HepG2 (cell line): ENCODE data around the gene DMAC2L. TPM values are rescaled to one million over a fixed set of nuclear protein-coding genes. Genes with fewer than 3 reads are reported as not detected.

Source experiments
- ATAC-seq: fragments of 200-7000 bp; cut with Tn5 transposase; 3 replicates; pipeline ENCODE4 v1.9.1; 2020; ENCODE audit warnings: mild to moderate bottlenecking, moderate library complexity
- BruUV-seq: library from RNA; stranded (reverse); fragments of 400-500 nt; replicated peaks from 2 replicates; lab custom pipeline; 2021; lab: Mats Ljungman, UMichigan
- CTCF ChIA-PET: fragments of 300-600 bp; formaldehyde crosslinking; extraction: SDS; loops from one replicate; lab custom pipeline; 2021; ENCODE audit warnings: low total read pairs, inconsistent platforms, low intra/inter-chr PET ratio; lab: Yijun Ruan, JAX
- POLR2A ChIA-PET: fragments of 350-600 bp; sonication (Branson Sonifier 250); formaldehyde crosslinking; loops from one replicate; lab custom pipeline; 2020; ENCODE audit warnings: antibody characterized with exemption, inconsistent platforms; lab: Yijun Ruan, JAX
- DNase-seq: peaks from one replicate; pipeline ENCODE4 v3.0.0-alpha.2; 2015; ENCODE audit warnings: low spot score
- FAIRE-seq: peaks from 3 replicates; lab custom pipeline; 2011; peaks lifted over from hg19 to GRCh38; lab: Jason Lieb, UNC
- H2AFZ ChIP-seq: one replicate; pipeline ENCODE4 v1.6.1; 2011; ENCODE audit warnings: low read length, inconsistent platforms
- H3K27ac ChIP-seq: fragments of 300-600 bp; 3 replicates; pipeline ENCODE4 v1.8.0; 2011; ENCODE audit warnings: mixed run types, mild to moderate bottlenecking, mixed read lengths, low read length, inconsistent platforms; ENCODE audit not compliant: insufficient read depth; ENCODE audit errors: extremely low read length
- H3K27me3 ChIP-seq, 2 experiments: fragments of 200-600 bp in 1 of 2; 2 replicates in 1 of 2; 3 replicates in 1 of 2; pipeline versions ENCODE4 v1.6.0 to v1.8.0; 2011; ENCODE audit warnings: low read length in 2 of 2, mild to moderate bottlenecking in 2 of 2, moderate library complexity in 2 of 2, inconsistent platforms in 1 of 2; ENCODE audit not compliant: insufficient read depth in 2 of 2, control insufficient read depth in 1 of 2
- H3K36me3 ChIP-seq, 2 experiments: fragments of 200-600 bp in 1 of 2; replicated peaks in 1 of 2; 2 replicates in 1 of 2; 3 replicates in 1 of 2; pipeline versions ENCODE4 v1.5.1 to v1.8.0; 2011; ENCODE audit warnings: low read length in 2 of 2, inconsistent platforms in 1 of 2; ENCODE audit not compliant: insufficient read depth in 2 of 2, control insufficient read depth in 1 of 2
- H3K4me1 ChIP-seq: 2 replicates; pipeline ENCODE4 v1.5.1; 2012; ENCODE audit warnings: low read length, inconsistent platforms; ENCODE audit not compliant: insufficient read depth
- H3K4me2 ChIP-seq: 2 replicates; pipeline ENCODE4 v1.6.0; 2011; ENCODE audit warnings: low read depth, low read length, inconsistent platforms
- H3K4me3 ChIP-seq, 3 experiments: fragments of 200-600 bp in 1 of 3; sonication (generic), shearing (Covaris generic) in 1 of 3; replicated peaks in 1 of 3; 2 replicates each; pipeline ENCODE4 v1.5.1; 2011 to 2016; ENCODE audit warnings: low read length in 3 of 3, inconsistent platforms in 2 of 3, low read depth in 2 of 3, mild to moderate bottlenecking in 2 of 3, control low read depth in 1 of 3, mixed read lengths in 1 of 3; ENCODE audit not compliant: insufficient read depth in 1 of 3
- H3K79me2 ChIP-seq: one replicate; pipeline ENCODE4 v1.6.1; 2011; ENCODE audit warnings: low read length, inconsistent platforms; ENCODE audit not compliant: insufficient read depth
- H3K9ac ChIP-seq: 2 replicates; pipeline ENCODE4 v1.6.0; 2011; ENCODE audit warnings: mild to moderate bottlenecking, low read depth, low read length, inconsistent platforms; ENCODE audit not compliant: insufficient read depth
- H3K9me3 ChIP-seq: 2 replicates; pipeline ENCODE4 v1.5.1; 2012; ENCODE audit warnings: mild to moderate bottlenecking, low read length
- H4K20me1 ChIP-seq: 2 replicates; pipeline ENCODE4 v1.6.0; 2011; ENCODE audit warnings: inconsistent platforms, mild to moderate bottlenecking, low read length, moderate library complexity; ENCODE audit not compliant: insufficient read depth
- POGZ ChIP-seq: sonication (generic); formaldehyde crosslinking; IDR thresholded peaks from 2 replicates; pipeline ENCODE4 v1.4.0; 2020; ENCODE audit warnings: mild to moderate bottlenecking, missing genetic modification reagents
- SAFB2 ChIP-seq: sonication (generic); formaldehyde crosslinking; IDR thresholded peaks from 2 replicates; pipeline ENCODE4 v1.5.1; 2020; ENCODE audit warnings: missing genetic modification reagents, low read depth, mild to moderate bottlenecking, borderline replicate concordance
- ZFP36 ChIP-seq: fragments of 150-350 bp; IDR thresholded peaks from 2 replicates; pipeline ENCODE4 v1.6.1; 2018; ENCODE audit warnings: borderline replicate concordance, low read length, low read depth; ENCODE audit not compliant: partially characterized antibody
- ZFP90 ChIP-seq: sonication (generic); formaldehyde crosslinking; IDR thresholded peaks from 2 replicates; pipeline ENCODE4 v1.8.0; 2022; ENCODE audit warnings: missing genetic modification reagents, mild to moderate bottlenecking, inconsistent platforms, borderline replicate concordance
- ZMYM2 ChIP-seq: sonication (generic); formaldehyde crosslinking; IDR thresholded peaks from 2 replicates; pipeline ENCODE4 v1.8.0; 2022; ENCODE audit warnings: mild to moderate bottlenecking, missing genetic modification reagents
- ZNF101 ChIP-seq: sonication (generic); formaldehyde crosslinking; IDR thresholded peaks from 2 replicates; pipeline ENCODE4 v1.4.0; 2020; ENCODE audit warnings: mild to moderate bottlenecking, low read depth, missing genetic modification reagents, borderline replicate concordance
- ZNF17 ChIP-seq: sonication (generic); formaldehyde crosslinking; IDR thresholded peaks from 2 replicates; pipeline ENCODE4 v1.5.0; 2020; ENCODE audit warnings: mild to moderate bottlenecking, missing genetic modification reagents
- ZNF296 ChIP-seq: sonication (generic); formaldehyde crosslinking; conservative IDR thresholded peaks from 2 replicates; pipeline ENCODE4 v1.5.0; 2020; ENCODE audit warnings: mild to moderate bottlenecking, missing genetic modification reagents
- ZNF703 ChIP-seq: sonication (generic); formaldehyde crosslinking; IDR thresholded peaks from 2 replicates; pipeline ENCODE4 v1.5.1; 2020; ENCODE audit warnings: missing genetic modification reagents, mild to moderate bottlenecking, moderate library complexity, borderline replicate concordance
- ZNF747 ChIP-seq: sonication (generic); formaldehyde crosslinking; IDR thresholded peaks from 2 replicates; pipeline ENCODE4 v1.8.1; 2023; ENCODE audit warnings: missing genetic modification reagents, mild to moderate bottlenecking, borderline replicate concordance
- WGBS: methylation state at CpG from one replicate; pipeline ENCODE4 v1.1.6; 2017; ENCODE audit warnings: low lambda C conversion rate; 5-methylcytosine and 5-hydroxymethylcytosine counted together
- in situ Hi-C: cut with HindIII; loops from 2 replicates; pipeline ENCODE4 v1.10.0; 2017; ENCODE audit warnings: low pct_unique_long_range_greater_than_20kb; ENCODE audit not compliant: extremely low pct_ligation_motif_present
- intact Hi-C: fragments of 100-400 bp; cut with micrococcal nuclease; formaldehyde crosslinking; loops from one replicate; pipeline ENCODE4 v1.10.0; 2022; ENCODE audit not compliant: unreplicated experiment
- polyA plus RNA-seq, 8 experiments: library from polyadenylated mRNA; depleted of rRNA in 3 of 8; stranded (reverse) in 7 of 8; unstranded in 1 of 8; fragments of >200 nt; fragmentation: Illumina TruSeq in 4 of 8; extraction: Trizol in 4 of 8; gene quantifications; 2 replicates each; pipeline versions ENCODE4 v1.2.1 to v1.2.3, GENCODE V29; 2011 to 2016; ENCODE audit warnings: low read depth in 4 of 8, missing spikeins in 1 of 8, mixed read lengths in 1 of 8; ENCODE audit not compliant: insufficient read depth in 1 of 8
- total RNA-seq, 5 experiments: library from RNA; depleted of rRNA; stranded (reverse); fragments of >200 nt; fragmentation: Illumina TruSeq; extraction: Trizol; gene quantifications; 2 replicates each; pipeline ENCODE4 v1.2.3, GENCODE V29; 2016; ENCODE audit warnings: low read depth in 1 of 5
- TF ChIP-seq, protein P1 (sequence below): sonication (generic); formaldehyde crosslinking; IDR thresholded peaks from 2 replicates; pipeline ENCODE4 v1.4.0; 2020; ENCODE audit warnings: missing genetic modification reagents, borderline replicate concordance
- TF ChIP-seq, protein P2 (sequence below): sonication (generic); formaldehyde crosslinking; IDR thresholded peaks from 2 replicates; pipeline ENCODE4 v1.5.1; 2020; ENCODE audit warnings: mild to moderate bottlenecking, missing genetic modification reagents, moderate library complexity
- TF ChIP-seq, protein P3 (sequence below), 2 experiments: sonication (generic) in 1 of 2; formaldehyde crosslinking in 1 of 2; IDR thresholded peaks; 2 replicates each; pipeline versions ENCODE4 v1.4.0 to v1.6.1; 2016 to 2020; ENCODE audit warnings: borderline replicate concordance in 1 of 2, low read depth in 1 of 2, mild to moderate bottlenecking in 1 of 2, missing genetic modification reagents in 1 of 2

Gene DMAC2L
- total and polyA plus RNA-seq, 2 of the 13 experiments (the other 11 are each of a cell fraction or from before 2014, with no cell fraction given): 19.4 to 23.2 TPM

DNA sequence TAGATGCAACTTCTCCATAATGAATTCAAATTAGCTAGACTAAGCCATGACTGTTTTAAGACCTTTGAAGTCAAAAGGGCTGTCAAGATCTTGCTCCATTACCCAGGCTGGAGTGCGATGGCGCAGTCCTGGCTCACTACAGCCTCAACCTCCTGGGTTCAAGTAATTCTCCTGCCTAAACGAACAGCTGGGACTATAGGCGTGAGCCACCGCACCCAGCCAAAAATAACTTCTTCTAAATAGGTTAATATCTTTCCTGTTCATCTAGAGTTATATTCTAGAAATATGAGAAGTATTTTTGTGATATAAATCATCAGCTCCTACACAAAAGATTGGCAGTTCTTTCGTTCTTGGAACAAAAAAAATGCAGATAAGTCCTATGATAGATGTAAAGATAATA, 41.2 kb upstream of the DMAC2L start (continued):
- TF ChIP-seq, protein P1, sequence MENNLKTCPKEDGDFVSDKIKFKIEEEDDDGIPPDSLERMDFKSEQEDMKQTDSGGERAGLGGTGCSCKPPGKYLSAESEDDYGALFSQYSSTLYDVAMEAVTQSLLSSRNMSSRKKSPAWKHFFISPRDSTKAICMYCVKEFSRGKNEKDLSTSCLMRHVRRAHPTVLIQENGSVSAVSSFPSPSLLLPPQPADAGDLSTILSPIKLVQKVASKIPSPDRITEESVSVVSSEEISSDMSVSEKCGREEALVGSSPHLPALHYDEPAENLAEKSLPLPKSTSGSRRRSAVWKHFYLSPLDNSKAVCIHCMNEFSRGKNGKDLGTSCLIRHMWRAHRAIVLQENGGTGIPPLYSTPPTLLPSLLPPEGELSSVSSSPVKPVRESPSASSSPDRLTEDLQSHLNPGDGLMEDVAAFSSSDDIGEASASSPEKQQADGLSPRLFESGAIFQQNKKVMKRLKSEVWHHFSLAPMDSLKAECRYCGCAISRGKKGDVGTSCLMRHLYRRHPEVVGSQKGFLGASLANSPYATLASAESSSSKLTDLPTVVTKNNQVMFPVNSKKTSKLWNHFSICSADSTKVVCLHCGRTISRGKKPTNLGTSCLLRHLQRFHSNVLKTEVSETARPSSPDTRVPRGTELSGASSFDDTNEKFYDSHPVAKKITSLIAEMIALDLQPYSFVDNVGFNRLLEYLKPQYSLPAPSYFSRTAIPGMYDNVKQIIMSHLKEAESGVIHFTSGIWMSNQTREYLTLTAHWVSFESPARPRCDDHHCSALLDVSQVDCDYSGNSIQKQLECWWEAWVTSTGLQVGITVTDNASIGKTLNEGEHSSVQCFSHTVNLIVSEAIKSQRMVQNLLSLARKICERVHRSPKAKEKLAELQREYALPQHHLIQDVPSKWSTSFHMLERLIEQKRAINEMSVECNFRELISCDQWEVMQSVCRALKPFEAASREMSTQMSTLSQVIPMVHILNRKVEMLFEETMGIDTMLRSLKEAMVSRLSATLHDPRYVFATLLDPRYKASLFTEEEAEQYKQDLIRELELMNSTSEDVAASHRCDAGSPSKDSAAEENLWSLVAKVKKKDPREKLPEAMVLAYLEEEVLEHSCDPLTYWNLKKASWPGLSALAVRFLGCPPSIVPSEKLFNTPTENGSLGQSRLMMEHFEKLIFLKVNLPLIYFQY: no peak
- TF ChIP-seq, protein P2, sequence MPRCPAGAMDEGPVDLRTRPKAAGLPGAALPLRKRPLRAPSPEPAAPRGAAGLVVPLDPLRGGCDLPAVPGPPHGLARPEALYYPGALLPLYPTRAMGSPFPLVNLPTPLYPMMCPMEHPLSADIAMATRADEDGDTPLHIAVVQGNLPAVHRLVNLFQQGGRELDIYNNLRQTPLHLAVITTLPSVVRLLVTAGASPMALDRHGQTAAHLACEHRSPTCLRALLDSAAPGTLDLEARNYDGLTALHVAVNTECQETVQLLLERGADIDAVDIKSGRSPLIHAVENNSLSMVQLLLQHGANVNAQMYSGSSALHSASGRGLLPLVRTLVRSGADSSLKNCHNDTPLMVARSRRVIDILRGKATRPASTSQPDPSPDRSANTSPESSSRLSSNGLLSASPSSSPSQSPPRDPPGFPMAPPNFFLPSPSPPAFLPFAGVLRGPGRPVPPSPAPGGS (CRISPR knock-in tag): no peak
- TF ChIP-seq ZFP90 (CRISPR knock-in tag): no peak

DNA sequence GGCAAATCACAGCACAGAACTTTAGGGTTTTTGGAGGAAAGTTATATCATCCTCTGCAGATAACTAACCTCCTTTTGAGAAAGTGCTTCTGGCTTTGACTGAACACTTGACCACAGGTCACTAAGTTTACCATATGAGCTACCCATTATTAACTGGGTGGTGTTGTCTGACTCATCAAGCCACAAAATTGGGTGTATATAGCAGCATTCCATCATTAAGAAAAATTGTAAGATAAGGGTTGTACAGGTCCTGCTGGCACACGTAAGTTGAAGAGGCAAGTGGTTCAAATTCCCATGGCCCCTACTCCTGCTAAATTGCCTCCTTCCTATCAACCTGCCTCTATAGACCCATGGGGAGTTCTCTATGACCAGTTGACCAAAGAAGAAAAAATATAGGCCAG, 39.6 kb upstream of the DMAC2L start:
- Histone ChIP-seq H3K9ac (no peak overlapping the region), H4K20me1 (no peaks in the 10 kb centered on the region), H3K4me3 (no peak overlapping the region), H3K27ac (no peak overlapping the region), H2AFZ (no peak overlapping the region), H3K79me2 (no peaks in the 10 kb centered on the region), H3K4me1 (no peaks in the 10 kb centered on the region), H3K27me3 (no peaks in the 10 kb centered on the region), H3K9me3 (no peaks in the 10 kb centered on the region), H3K4me2 (no peak overlapping the region), H3K36me3 (no peaks in the 10 kb centered on the region)
- DNase-seq (no peak), ATAC-seq (no peak), FAIRE-seq (no peak)
- CTCF ChIA-PET: no interaction called here
- in situ Hi-C loops: no loop called here
- 91% methylated on average over 1 of the region's 1 CpG for WGBS
- POLR2A ChIA-PET: no interaction called here
- BruUV-seq: no TSS peak
- intact Hi-C loops: no loop called here
- no peak for TF ChIP-seq ZNF17
- TF ChIP-seq ZNF296 (CRISPR knock-in tag): no peak
- TF ChIP-seq, protein P3, sequence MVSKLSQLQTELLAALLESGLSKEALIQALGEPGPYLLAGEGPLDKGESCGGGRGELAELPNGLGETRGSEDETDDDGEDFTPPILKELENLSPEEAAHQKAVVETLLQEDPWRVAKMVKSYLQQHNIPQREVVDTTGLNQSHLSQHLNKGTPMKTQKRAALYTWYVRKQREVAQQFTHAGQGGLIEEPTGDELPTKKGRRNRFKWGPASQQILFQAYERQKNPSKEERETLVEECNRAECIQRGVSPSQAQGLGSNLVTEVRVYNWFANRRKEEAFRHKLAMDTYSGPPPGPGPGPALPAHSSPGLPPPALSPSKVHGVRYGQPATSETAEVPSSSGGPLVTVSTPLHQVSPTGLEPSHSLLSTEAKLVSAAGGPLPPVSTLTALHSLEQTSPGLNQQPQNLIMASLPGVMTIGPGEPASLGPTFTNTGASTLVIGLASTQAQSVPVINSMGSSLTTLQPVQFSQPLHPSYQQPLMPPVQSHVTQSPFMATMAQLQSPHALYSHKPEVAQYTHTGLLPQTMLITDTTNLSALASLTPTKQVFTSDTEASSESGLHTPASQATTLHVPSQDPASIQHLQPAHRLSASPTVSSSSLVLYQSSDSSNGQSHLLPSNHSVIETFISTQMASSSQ (IDR thresholded peaks at IDR 0.05; ENCODE audit: low read depth): no peak
- TF ChIP-seq, protein P3 (CRISPR knock-in tag; IDR thresholded peaks at IDR 0.05; ENCODE audit: borderline replicate concordance): no peak
- TF ChIP-seq ZNF747 (CRISPR knock-in tag): no peak
- TF ChIP-seq POGZ (CRISPR knock-in tag): no peak
- no peak for TF ChIP-seq ZNF703 (CRISPR knock-in tag)
- TF ChIP-seq ZNF101: no peak
- TF ChIP-seq SAFB2 (CRISPR knock-in tag): no peak
- no peak for TF ChIP-seq ZFP36
- TF ChIP-seq ZMYM2 (CRISPR knock-in tag): no peak
